Natural killer cell (primary cell): Measurements from ENCODE around the gene KANK4. TPM values are rescaled to one million over a fixed set of nuclear protein-coding genes. Genes with fewer than 3 reads are reported as not detected.
A peak's percentile ranks its signal among the peaks of the same experiment; 100 is the strongest.

Experiments
- ATAC-seq, 3 donors: fragments of 150-1000 bp in 2 of 3; fragments of 200-7000 bp in 1 of 3; cut with Tn5 transposase; 1 replicate in 1 of 3; 2 replicates in 2 of 3; pipeline ENCODE4 v1.10.0; 2021; ENCODE audit warnings: mild to moderate bottlenecking in 2 of 3, moderate library complexity in 2 of 3
- DNase-seq, 2 donors: peaks; one replicate each; pipeline versions ENCODE4 v3.0.0 to v3.0.0-alpha.2; 2013 to 2021; ENCODE audit warnings: mixed read lengths in 1 of 2
- H3K27ac ChIP-seq: one replicate; pipeline ENCODE4 v1.5.1; 2013; ENCODE audit warnings: mild to moderate bottlenecking, low read length
- H3K27me3 ChIP-seq: one replicate; pipeline ENCODE4 v1.6.1; 2013; ENCODE audit warnings: low read length; ENCODE audit not compliant: control insufficient read depth, insufficient read depth
- H3K36me3 ChIP-seq: one replicate; pipeline ENCODE4 v1.6.1; 2013; ENCODE audit warnings: low read length; ENCODE audit not compliant: control insufficient read depth, insufficient read depth
- H3K4me1 ChIP-seq: one replicate; pipeline ENCODE4 v1.6.1; 2013; ENCODE audit warnings: low read length; ENCODE audit not compliant: control insufficient read depth, insufficient read depth
- H3K4me3 ChIP-seq: one replicate; pipeline ENCODE4 v1.5.1; 2013; ENCODE audit warnings: low read length
- H3K9me3 ChIP-seq: one replicate; pipeline ENCODE4 v1.6.1; 2013; ENCODE audit warnings: low read length; ENCODE audit not compliant: control insufficient read depth, insufficient read depth
- H3K27ac Mint-ChIP-seq, 2 donors: one replicate each; pipeline ENCODE4 v1.8.0; 2022; ENCODE audit warnings: mild to moderate bottlenecking in 2 of 2, mixed read lengths in 2 of 2, moderate library complexity in 1 of 2
- H3K27me3 Mint-ChIP-seq, 2 donors: one replicate each; pipeline ENCODE4 v1.8.0; 2022; ENCODE audit warnings: low read depth in 2 of 2, mixed read lengths in 2 of 2
- H3K36me3 Mint-ChIP-seq: one replicate; pipeline ENCODE4 v1.8.0; 2022; ENCODE audit warnings: mixed read lengths
- H3K4me1 Mint-ChIP-seq, 2 donors: one replicate each; pipeline ENCODE4 v1.8.0; 2022; ENCODE audit warnings: mixed read lengths in 2 of 2
- H3K4me3 Mint-ChIP-seq: one replicate; pipeline ENCODE4 v1.8.0; 2022; ENCODE audit warnings: mild to moderate bottlenecking, moderate library complexity, mixed read lengths
- H3K9me3 Mint-ChIP-seq, 2 donors: one replicate each; pipeline ENCODE4 v1.8.0; 2022; ENCODE audit warnings: mixed read lengths in 2 of 2
- CTCF ChIP-seq: fragments of 200-600 bp; IDR thresholded peaks from one replicate; pipeline ENCODE4 v1.8.0; 2022; ENCODE audit warnings: antibody characterized with exemption
- WGBS: methylation state at CpG from one replicate; pipeline ENCODE4 v1.1.7; 2013; ENCODE audit warnings: missing lambda C conversion rate; ENCODE audit not compliant: insufficient coverage; 5-methylcytosine and 5-hydroxymethylcytosine counted together
- intact Hi-C: fragments of 100-400 bp; cut with micrococcal nuclease; formaldehyde crosslinking; loops from one replicate; pipeline ENCODE4 v1.14.2; 2022
- total RNA-seq, 4 donors: library from RNA; stranded (reverse); fragments of 120-200 nt in 1 of 4; gene quantifications; one replicate each; pipeline versions ENCODE4 v1.2.3 to v1.2.4, GENCODE V29; 2013 to 2022

The KANK4 gene
- total RNA-seq, 3 donors from 2014 or later (not counting 1 experiment from before 2014, with no cell fraction given) = not detected

GRCh38 chr1:62271134-62271533, 48.1 kb downstream of the KANK4 start:
- Histone ChIP-seq H3K27ac (no peak overlapping the region), H3K4me1 (peaks cover 12% of the 10 kb centered on the region), H3K27me3 (no peaks in the 10 kb centered on the region), H3K36me3 (no peaks in the 10 kb centered on the region), H3K4me3 (no peak overlapping the region), H3K9me3 (no peaks in the 10 kb centered on the region)
- TF ChIP-seq CTCF = no peak
- ATAC-seq (no peak), DNase-seq (no peak)
- Mint-ChIP-seq H3K9me3 (peaks cover 3% of the 10 kb centered on the region in 2 donors), H3K27me3 (no peaks in the 10 kb centered on the region), H3K27ac (peak overlapping the region in 1 of 2 donors; percentile 79), H3K4me1 (peaks cover 16 to 21% of the 10 kb centered on the region in 2 donors), H3K36me3 (no peaks in the 10 kb centered on the region), H3K4me3 (no peak overlapping the region)
- intact Hi-C loops = no loop called here
- WGBS = 77% methylated on average over 6 of the region's 7 CpGs

- H3K4me3 Mint-ChIP-seq = no peak overlapping the region
- DNase-seq (no peak), ATAC-seq (no peak)
- Histone ChIP-seq H3K36me3 (no peaks in the 10 kb centered on the region), H3K4me1 (peaks cover 12% of the 10 kb centered on the region), H3K9me3 (no peaks in the 10 kb centered on the region), H3K27ac (no peak overlapping the region), H3K4me3 (no peak overlapping the region), H3K27me3 (no peaks in the 10 kb centered on the region)
- peaks cover 16 to 21% of the 10 kb centered on the region in 2 donors for H3K4me1 Mint-ChIP-seq
- intact Hi-C loops = no loop called here
- peaks cover 3% of the 10 kb centered on the region in 2 donors for H3K9me3 Mint-ChIP-seq
- no peaks in the 10 kb centered on the region for H3K36me3 Mint-ChIP-seq
- no peak for TF ChIP-seq CTCF
- WGBS = 89% methylated on average over 9 of the region's 9 CpGs
- H3K27me3 Mint-ChIP-seq = no peaks in the 10 kb centered on the region
- H3K27ac Mint-ChIP-seq = no peak overlapping the region
Observed at GRCh38 chr1:62269851-62270495, 49.3 kb downstream of the KANK4 start.

GRCh38 chr1:62269439-62269838, 49.8 kb downstream of the KANK4 start:
- no CpG with 5 or more reads among the region's 1 CpG for WGBS
- H3K36me3 ChIP-seq = no peaks in the 10 kb centered on the region
- Mint-ChIP-seq H3K4me3 (no peak overlapping the region), H3K9me3 (peaks cover 3% of the 10 kb centered on the region in 2 donors), H3K4me1 (peaks cover 16 to 21% of the 10 kb centered on the region in 2 donors), H3K36me3 (no peaks in the 10 kb centered on the region), H3K27ac (no peak overlapping the region), H3K27me3 (no peaks in the 10 kb centered on the region)
- peaks cover 12% of the 10 kb centered on the region for H3K4me1 ChIP-seq
- intact Hi-C loops = no loop called here
- no peak for DNase-seq
- no peaks in the 10 kb centered on the region for H3K27me3 ChIP-seq
- H3K27ac ChIP-seq = no peak overlapping the region
- H3K4me3 ChIP-seq = no peak overlapping the region
- TF ChIP-seq CTCF = no peak
- no peaks in the 10 kb centered on the region for H3K9me3 ChIP-seq
- ATAC-seq = no peak

GRCh38 chr1:62268315-62268714, 50.9 kb downstream of the KANK4 start:
- no peak for ATAC-seq
- WGBS = 90% methylated on average over 8 of the region's 8 CpGs
- Mint-ChIP-seq H3K4me1 (peaks cover 15 to 16% of the 10 kb centered on the region in 2 donors), H3K27ac (no peak overlapping the region), H3K36me3 (no peaks in the 10 kb centered on the region), H3K9me3 (peaks cover 3% of the 10 kb centered on the region in 2 donors), H3K4me3 (no peak overlapping the region), H3K27me3 (no peaks in the 10 kb centered on the region)
- no peaks in the 10 kb centered on the region for H3K27me3 ChIP-seq
- no peak for DNase-seq
- no peaks in the 10 kb centered on the region for H3K36me3 ChIP-seq
- no peaks in the 10 kb centered on the region for H3K9me3 ChIP-seq
- H3K27ac ChIP-seq = no peak overlapping the region
- TF ChIP-seq CTCF = no peak
- intact Hi-C loops = no loop called here
- H3K4me3 ChIP-seq = no peak overlapping the region
- H3K4me1 ChIP-seq = peaks cover 12% of the 10 kb centered on the region
